ENCODE measurements around the gene TLCD2. TPM values are rescaled to one million over a fixed set of nuclear protein-coding genes. Genes with fewer than 3 reads are reported as not detected.

The TLCD2 gene
- total and polyA plus RNA-seq, 2 of the 13 experiments (the other 11 are each of a cell fraction or from before 2014, with no cell fraction given), result 0.90 to 1.1 TPM

- TF ChIP-seq ATF6 (CRISPR knock-in tag; conservative IDR thresholded peaks at IDR 0.05) (no peak), PATZ1 (CRISPR knock-in tag; IDR thresholded peaks at IDR 0.05) (no peak), TEAD3 (CRISPR knock-in tag; optimal IDR thresholded peaks at IDR 0.05; ENCODE audit: borderline replicate concordance) (peak; percentile 30), THAP8 (CRISPR knock-in tag; IDR thresholded peaks at IDR 0.05; ENCODE audit: borderline replicate concordance) (no peak), ZNF430 (CRISPR knock-in tag; IDR thresholded peaks at IDR 0.05) (0 out of 2 replicates have a peak, but pooled peaks have one; percentile 20), ZNF761 (CRISPR knock-in tag; conservative IDR thresholded peaks at IDR 0.05) (no peak), ZNF644 (CRISPR knock-in tag; IDR thresholded peaks at IDR 0.05; ENCODE audit: low read depth) (no peak), MYNN (CRISPR knock-in tag; IDR thresholded peaks at IDR 0.05; ENCODE audit: low read depth) (no peak), ZNF232 (CRISPR knock-in tag; IDR thresholded peaks at IDR 0.05; ENCODE audit: borderline replicate concordance) (no peak), CREB1 (IDR thresholded peaks at IDR 0.05) (no peak), CREB1 (CRISPR knock-in tag; IDR thresholded peaks at IDR 0.05) (no peak), ZNF468 (CRISPR knock-in tag; IDR thresholded peaks at IDR 0.05) (no peak), ZBTB38 (CRISPR knock-in tag; IDR thresholded peaks at IDR 0.05) (0 out of 2 replicates have a peak, but pooled peaks have one; percentile 15), ARNT (IDR thresholded peaks at IDR 0.05) (no peak), ZBTB21 (CRISPR knock-in tag; IDR thresholded peaks at IDR 0.05) (no peak), ZSCAN31 (CRISPR knock-in tag; IDR thresholded peaks at IDR 0.05; ENCODE audit: low read depth) (no peak), ZSCAN12 (CRISPR knock-in tag; IDR thresholded peaks at IDR 0.05) (no peak), SOX5 (CRISPR knock-in tag; IDR thresholded peaks at IDR 0.05; ENCODE audit: borderline replicate concordance) (no peak), IKZF5 (CRISPR knock-in tag; IDR thresholded peaks at IDR 0.05) (no peak), ZNF691 (CRISPR knock-in tag; IDR thresholded peaks at IDR 0.05; ENCODE audit: borderline replicate concordance, low read depth) (peak; percentile 13; the same call in 1 of the 2 replicates)
These were observed 44.4 kb upstream of the TLCD2 start (continued) for GRCh38 chr17:1754430-1755112.

Measured in HepG2 (cell line).